GM12878 (cell line): ENCODE measurements around the gene PDE1C.

Experiments
- ATF3 ChIP-seq: IDR thresholded peaks from 2 replicates; pipeline ENCODE4 v1.6.1; 2011; ENCODE audit warnings: low read depth, mild to moderate bottlenecking, low read length, moderate library complexity, borderline replicate concordance; ENCODE audit errors: extremely low read depth
- CEBPB ChIP-seq, 2 experiments: fragments of 150-350 bp in 1 of 2; IDR thresholded peaks; 2 replicates each; pipeline ENCODE4 v1.6.1; 2012 to 2014; ENCODE audit warnings: low read depth in 2 of 2, low read length in 2 of 2, borderline replicate concordance in 1 of 2, inconsistent platforms in 1 of 2
- CTCF ChIP-seq, 3 experiments: IDR thresholded peaks in 2 of 3; conservative IDR thresholded peaks in 1 of 3; 2 replicates each; pipeline ENCODE4 v1.5.1; 2011; ENCODE audit warnings: low read depth in 3 of 3, low read length in 3 of 3, mild to moderate bottlenecking in 3 of 3, control low read depth in 2 of 3, moderate library complexity in 2 of 3, inconsistent platforms in 1 of 3, mixed read lengths in 1 of 3; ENCODE audit not compliant: control insufficient read depth in 2 of 3, insufficient read depth in 1 of 3; ENCODE audit errors: extremely low read depth in 1 of 3
- EZH2 ChIP-seq: IDR thresholded peaks from 2 replicates; pipeline ENCODE4 v1.6.1; 2012; ENCODE audit warnings: low read depth, mild to moderate bottlenecking, control low read depth, inconsistent platforms, low read length, borderline replicate concordance; ENCODE audit not compliant: control insufficient read depth
- IKZF1 ChIP-seq: fragments of 450-650 bp; conservative IDR thresholded peaks from 2 replicates; pipeline ENCODE4 v1.6.1; 2017; ENCODE audit warnings: antibody characterized with exemption, mild to moderate bottlenecking
- MXI1 ChIP-seq: fragments of 150-350 bp; IDR thresholded peaks from 2 replicates; pipeline ENCODE4 v1.6.1; 2011; ENCODE audit warnings: low read depth, mild to moderate bottlenecking, inconsistent platforms, low read length, improper control_type of control experiment
- SIX5 ChIP-seq: IDR thresholded peaks from 2 replicates; pipeline ENCODE4 v1.6.1; 2011; ENCODE audit warnings: mild to moderate bottlenecking, low read depth, low read length, moderate library complexity; ENCODE audit not compliant: severe bottlenecking
- SMC3 ChIP-seq: IDR thresholded peaks from 2 replicates; pipeline ENCODE4 v1.6.1; 2011; ENCODE audit warnings: low read length, improper control_type of control experiment, borderline replicate concordance
- SREBF2 ChIP-seq: IDR thresholded peaks from 2 replicates; pipeline ENCODE4 v1.6.1; 2012; ENCODE audit warnings: mild to moderate bottlenecking, low read length
- YY1 ChIP-seq: IDR thresholded peaks from 2 replicates; pipeline ENCODE4 v1.6.1; 2011; ENCODE audit warnings: low read depth, mild to moderate bottlenecking, low read length

- TF ChIP-seq SIX5 = no peak
- no peak for TF ChIP-seq CTCF (IDR thresholded peaks at IDR 0.05 in 2 of 3, conservative IDR thresholded peaks at IDR 0.05 in 1 of 3; ENCODE audit: control insufficient read depth in 2 of 3, extremely low read depth in 1 of 3, insufficient read depth in 1 of 3, low read depth in 3 of 3, low read length in 3 of 3)
- no peak for TF ChIP-seq CEBPB (IDR thresholded peaks at IDR 0.05; ENCODE audit: borderline replicate concordance in 1 of 2, low read depth in 2 of 2, low read length in 2 of 2)
- no peak for TF ChIP-seq SMC3
- no peak for TF ChIP-seq YY1
- TF ChIP-seq EZH2 = no peak
- no peak for TF ChIP-seq SREBF2
- TF ChIP-seq MXI1 = no peak
- no peak for TF ChIP-seq IKZF1
- no peak for TF ChIP-seq ATF3
Observed at GRCh38 chr7:31910191-31910590, 160.0 kb downstream of the PDE1C start.
